DMS79 treated with DMSO at 0.1 percent for 48 hours (cell line): ENCODE results near the gene GLIS1.

Source experiments
- DNase-seq: peaks from one replicate; lab custom pipeline; 2025; lab: John Stamatoyannopoulos, UW

The GLIS1 gene

GRCh38 chr1:53693773-53694717 lies 44.9 kb downstream of the GLIS1 start:
- DNase-seq: no peak

GRCh38 chr1:53693339-53693738 lies 45.6 kb downstream of the GLIS1 start:
- no peak for DNase-seq

DNA sequence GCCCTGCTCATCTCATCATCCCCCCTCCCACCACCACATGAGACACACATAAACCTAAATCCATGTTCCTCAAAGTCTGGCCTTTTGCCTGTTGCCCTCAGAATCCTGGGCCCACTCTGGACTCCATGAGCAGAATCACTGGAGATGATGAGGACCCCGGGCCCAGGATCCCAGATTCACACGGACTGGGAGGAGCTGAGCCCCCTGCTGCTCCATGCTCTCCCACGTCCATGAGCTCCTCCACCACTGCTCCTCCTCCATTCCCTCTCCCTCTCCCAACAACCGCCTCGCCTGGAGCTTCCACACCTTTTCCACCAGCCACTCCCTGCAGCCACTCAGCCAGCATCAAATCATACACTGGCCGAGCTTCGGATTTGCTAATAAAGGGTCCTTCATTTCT lies 47.6 kb downstream of the GLIS1 start:
- DNase-seq: no peak

- DNase-seq: no peak
Observed at GRCh38 chr1:53690411-53690810, 48.6 kb downstream of the GLIS1 start.

DNA sequence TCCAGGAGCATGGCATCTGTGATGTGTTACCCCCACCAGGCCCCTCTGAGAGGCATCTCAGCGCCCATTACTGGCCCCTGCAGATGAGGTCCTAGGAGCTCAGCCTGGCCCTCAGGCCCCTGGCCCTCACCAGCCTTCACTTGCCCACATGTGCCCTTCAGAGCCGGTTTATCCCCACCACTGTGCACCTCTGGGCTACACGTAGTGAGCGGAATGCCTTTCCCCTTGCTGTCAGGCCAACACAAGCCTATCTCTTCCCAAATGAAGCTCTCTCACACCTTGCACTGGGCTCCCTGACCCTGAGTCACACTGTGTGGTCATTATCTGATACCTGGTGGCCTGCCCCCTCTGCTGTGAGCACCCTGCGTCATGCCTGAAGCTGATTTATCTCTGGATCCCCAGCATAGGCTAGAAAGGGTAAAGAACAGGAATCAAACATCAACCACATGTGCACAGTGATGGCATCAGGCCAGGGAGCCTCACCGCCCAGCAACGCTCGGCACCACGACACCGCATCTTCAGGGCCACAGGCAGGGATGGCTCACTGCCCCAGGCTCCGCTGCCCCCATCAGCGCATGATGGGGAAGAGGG lies 49.1 kb downstream of the GLIS1 start:
- no peak for DNase-seq

GRCh38 chr1:53689223-53689622 lies 49.7 kb downstream of the GLIS1 start:
- DNase-seq: no peak

DNA sequence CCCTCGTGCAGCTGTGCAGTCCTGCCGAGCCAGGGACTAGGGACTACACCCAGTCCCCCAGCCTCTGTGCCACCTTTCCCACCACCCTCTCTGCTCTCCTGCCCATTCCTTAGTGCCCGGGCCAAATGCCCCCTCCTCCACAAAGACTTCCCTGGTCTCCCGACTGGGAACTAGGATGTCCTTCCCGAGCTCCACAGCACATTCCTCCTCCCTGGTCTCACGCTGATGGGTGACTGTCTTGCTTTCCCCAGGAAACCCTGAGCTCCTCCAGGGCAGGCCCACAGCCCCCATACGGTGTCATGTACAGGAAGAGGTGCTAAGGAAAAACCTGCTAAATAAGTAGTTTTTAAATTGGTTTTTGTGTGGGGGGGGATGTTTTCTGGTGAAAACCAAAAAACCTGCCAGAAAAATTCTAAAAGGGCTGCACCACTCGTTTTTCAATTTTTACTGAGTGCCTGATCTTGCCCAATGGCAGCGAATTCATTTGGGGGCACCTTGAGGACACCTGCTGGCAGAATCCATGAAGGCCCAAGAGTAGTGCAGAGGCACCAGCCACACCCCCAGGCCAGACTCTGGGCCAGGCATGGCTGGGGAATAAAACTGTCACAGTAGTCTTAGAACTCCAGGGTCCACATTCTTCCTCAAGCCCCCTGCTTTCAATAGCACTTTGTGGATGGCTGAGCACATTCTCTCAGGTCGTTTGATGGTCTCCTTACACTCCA lies 50.4 kb downstream of the GLIS1 start:
- DNase-seq: no peak

GRCh38 chr1:53687901-53688300 lies 51.1 kb downstream of the GLIS1 start:
- no peak for DNase-seq

- no peak for DNase-seq
Observed at GRCh38 chr1:53687426-53687825, 51.5 kb downstream of the GLIS1 start.

- no peak for DNase-seq
Observed at GRCh38 chr1:53686965-53687267, 52.0 kb downstream of the GLIS1 start.

- DNase-seq: no peak
Observed at GRCh38 chr1:53686091-53686964, 52.6 kb downstream of the GLIS1 start.

GRCh38 chr1:53685272-53686051 lies 53.5 kb downstream of the GLIS1 start:
- DNase-seq: no peak

GRCh38 chr1:53684741-53685140 lies 54.2 kb downstream of the GLIS1 start:
- no peak for DNase-seq

DNA sequence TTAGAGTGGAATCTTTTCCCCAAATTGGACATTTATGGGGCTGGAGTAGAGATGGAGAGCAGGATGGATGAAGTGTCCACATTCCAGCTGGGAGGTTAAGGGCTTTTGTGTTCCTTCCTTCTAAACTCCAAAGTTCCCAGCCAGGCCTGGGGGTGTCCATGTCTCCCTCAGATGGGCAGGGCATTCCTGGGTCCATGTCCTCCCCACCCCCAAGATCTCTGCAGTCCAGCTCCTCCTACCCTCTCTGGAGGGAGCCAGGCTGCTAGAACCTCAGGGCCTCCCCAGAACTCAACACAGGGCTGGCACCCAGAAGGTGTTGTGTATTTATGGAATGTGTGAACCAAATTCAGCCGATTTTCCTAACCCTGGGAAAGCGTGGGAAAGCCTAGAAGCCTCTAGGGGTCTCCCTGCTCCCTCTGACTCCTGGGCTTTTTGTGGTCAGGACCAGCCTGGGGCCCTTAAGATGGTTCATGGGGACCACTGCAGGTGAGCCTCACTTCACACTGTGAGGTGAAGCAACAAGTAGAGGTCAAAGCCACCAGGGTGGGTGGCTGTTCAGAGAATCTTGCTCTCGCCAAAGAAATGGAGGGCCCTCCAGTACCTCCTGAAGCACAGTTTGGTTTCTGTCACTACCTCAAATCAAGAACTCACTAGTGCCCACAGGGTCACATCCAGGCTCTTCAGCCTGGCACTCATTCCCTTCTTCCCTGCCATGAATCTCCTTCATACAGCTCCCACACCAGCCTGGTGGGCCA lies 54.8 kb downstream of the GLIS1 start:
- no peak for DNase-seq

DNA sequence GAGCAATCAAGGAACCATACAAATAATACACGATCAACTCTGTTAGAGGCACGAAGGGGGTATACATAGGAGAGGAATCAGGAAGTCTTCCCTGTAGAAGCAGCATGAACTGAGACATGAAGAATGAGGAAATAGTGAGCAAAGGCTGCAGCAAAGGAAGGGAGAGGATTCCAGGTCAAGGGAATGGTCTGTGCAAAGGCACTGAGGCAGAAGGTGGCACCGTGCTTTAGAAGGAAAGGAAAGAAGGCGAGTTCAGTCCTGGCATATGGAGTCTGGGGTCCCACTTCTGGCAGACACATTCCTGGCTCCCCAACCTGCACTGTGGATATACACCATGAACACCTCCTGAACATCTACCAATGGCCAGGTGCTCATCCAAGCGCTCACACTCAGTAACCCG lies 56.1 kb downstream of the GLIS1 start:
- DNase-seq: no peak

DNA sequence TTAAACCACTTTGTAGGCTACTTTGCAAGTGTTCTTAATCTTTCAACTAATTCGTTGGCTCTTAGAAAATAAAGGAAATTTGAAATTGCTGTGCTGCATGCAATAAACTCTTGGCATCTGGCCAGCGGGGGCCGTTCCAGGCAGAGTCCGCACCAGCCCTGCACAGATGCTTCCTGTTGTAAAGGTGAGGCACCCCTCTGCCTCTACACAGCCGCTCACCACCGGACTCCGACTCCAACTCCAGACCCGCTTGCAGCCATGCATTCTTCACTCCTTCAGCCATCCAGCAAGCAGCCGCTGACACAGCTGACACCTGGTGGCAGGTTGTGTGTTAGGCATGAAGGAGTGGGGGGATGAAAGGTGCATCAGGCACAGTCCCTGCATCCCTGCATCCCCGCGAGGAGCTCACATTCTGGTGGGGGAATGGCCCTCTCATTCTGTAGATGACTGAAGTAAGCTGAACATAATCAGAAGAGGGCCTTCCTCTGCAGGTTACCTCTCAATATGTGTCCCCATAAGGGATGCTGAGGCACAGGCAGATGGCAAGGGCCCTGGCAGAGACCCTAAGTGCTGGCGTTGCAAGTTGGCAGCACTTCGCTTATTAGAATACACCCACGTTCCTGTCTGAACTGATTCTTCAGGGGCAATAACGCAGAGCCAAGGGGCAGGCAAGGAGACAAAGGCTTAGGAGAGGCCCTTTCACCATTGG lies 56.8 kb downstream of the GLIS1 start:
- DNase-seq: peak; percentile 75

GRCh38 chr1:53681351-53681976 lies 57.5 kb downstream of the GLIS1 start:
- DNase-seq: no peak

DNA sequence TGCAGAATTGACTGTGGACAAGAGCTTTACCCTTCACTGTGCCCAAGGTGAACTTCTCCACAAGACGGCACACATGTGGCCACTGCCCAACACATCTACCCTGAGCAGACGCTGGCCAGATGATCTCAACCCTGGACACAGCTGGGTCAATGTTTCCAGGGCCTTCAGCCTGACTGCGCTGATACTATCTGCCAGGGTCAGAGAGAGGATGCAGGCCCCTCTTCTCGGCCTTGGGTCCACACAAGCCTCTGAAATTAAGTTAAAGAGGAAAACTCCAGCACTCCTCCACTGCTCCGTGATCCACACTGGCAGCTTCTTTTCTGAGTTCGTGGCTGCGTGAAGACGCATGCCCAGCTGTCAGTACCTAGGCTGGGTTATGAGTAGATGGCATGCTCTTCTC lies 58.1 kb downstream of the GLIS1 start:
- no peak for DNase-seq
